Body of pancreas (tissue), 4 donors: ENCODE measurements around the gene CCN2.

Experiments used
- POLR2A ChIP-seq, 3 donors: fragments of 450-650 bp; IDR thresholded peaks; one replicate each; pipeline ENCODE4 v1.6.1; 2016; ENCODE audit warnings: antibody characterized with exemption in 3 of 3, mild to moderate bottlenecking in 2 of 3
- TF ChIP-seq, protein P1 (sequence below), 7 experiments: fragments of 450-650 bp in 4 of 7; fragments of 200-600 bp in 3 of 7; sonication (generic) in 3 of 7; IDR thresholded peaks; one replicate each; pipeline ENCODE4 v1.5.1; 2016 to 2019; ENCODE audit warnings: antibody characterized with exemption in 7 of 7

DNA sequence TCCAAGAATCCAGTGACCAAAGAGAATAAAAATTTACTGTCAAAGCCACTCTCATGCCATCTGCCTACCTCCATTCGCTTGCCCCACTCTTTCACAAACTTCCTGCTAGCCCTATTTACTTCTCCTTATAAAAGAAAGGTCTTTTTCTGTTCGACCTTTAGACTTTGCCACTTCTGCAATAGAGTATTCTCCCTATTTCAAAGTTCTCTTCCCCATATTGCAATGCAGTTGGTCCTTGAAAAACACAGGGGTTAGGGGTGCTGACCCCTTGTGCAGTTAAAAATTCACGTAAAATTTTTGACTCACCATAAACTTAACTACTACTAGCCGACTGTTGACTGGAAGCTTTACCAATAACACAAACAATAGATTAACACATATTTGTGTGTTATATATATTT is 15.0 kb downstream of the CCN2 start:
- TF ChIP-seq, protein P1, sequence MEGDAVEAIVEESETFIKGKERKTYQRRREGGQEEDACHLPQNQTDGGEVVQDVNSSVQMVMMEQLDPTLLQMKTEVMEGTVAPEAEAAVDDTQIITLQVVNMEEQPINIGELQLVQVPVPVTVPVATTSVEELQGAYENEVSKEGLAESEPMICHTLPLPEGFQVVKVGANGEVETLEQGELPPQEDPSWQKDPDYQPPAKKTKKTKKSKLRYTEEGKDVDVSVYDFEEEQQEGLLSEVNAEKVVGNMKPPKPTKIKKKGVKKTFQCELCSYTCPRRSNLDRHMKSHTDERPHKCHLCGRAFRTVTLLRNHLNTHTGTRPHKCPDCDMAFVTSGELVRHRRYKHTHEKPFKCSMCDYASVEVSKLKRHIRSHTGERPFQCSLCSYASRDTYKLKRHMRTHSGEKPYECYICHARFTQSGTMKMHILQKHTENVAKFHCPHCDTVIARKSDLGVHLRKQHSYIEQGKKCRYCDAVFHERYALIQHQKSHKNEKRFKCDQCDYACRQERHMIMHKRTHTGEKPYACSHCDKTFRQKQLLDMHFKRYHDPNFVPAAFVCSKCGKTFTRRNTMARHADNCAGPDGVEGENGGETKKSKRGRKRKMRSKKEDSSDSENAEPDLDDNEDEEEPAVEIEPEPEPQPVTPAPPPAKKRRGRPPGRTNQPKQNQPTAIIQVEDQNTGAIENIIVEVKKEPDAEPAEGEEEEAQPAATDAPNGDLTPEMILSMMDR (IDR thresholded peaks at IDR 0.05) = no peak
- TF ChIP-seq POLR2A (IDR thresholded peaks at IDR 0.05) = no peak
